ENCODE measurements around the gene BRD1.

BRD1 gene

DNA sequence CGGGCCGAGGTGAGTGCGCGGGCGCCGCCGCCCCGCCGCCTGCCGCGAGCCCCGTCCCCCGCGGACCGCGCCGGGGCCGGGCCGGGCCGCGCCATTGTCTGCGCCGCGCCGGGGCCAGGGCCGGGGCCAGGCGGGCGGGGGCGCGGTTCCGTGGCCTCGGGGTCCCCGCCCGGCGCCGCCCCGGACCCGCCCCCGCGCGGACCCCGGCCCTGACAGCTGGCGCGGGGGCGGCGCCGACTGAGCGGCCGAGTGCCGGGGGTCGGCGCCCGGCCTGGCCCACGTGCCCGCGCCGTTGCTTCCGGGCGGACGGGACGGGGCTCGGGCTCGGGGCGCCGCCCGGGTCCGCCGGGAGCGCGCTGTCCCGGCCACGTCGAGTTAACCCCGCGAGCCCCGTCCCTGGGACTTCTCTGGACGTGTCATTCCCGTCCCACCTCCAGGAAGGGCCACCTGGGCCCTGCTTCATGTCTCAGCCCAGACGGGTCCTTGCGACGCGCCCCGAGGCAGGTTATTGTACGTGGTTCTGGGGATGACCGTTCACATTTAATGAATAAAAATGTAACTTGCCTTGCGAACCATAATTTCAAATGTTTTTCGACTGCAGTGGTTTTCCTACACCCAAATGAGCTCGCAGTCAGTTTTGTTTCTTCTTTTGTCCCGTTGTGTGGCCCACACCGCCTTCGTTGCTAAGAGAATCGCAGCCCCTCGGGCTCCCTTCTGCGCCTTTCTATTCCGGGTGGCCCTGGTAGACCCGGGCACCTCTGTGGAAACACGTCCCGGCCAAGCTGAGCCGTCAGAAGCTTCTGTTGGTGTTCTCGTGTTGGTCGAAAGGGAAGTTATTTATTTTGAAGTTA lies 26.5 kb upstream of the BRD1 start:
- TF ChIP-seq TEAD4 (IDR thresholded peaks at IDR 0.05) (no peak), NFIC (IDR thresholded peaks at IDR 0.05) (no peak), TCF12 (IDR thresholded peaks at IDR 0.05; ENCODE audit: low read depth) (no peak), TAF1 (IDR thresholded peaks at IDR 0.05; ENCODE audit: low read depth) (no peak), EGR1 (IDR thresholded peaks at IDR 0.05) (no peak)
- TF ChIP-seq, protein P1, sequence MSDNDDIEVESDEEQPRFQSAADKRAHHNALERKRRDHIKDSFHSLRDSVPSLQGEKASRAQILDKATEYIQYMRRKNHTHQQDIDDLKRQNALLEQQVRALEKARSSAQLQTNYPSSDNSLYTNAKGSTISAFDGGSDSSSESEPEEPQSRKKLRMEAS (IDR thresholded peaks at IDR 0.05) = peak; percentile 21; the same call in 1 of the 2 replicates
- TF ChIP-seq, protein P2, sequence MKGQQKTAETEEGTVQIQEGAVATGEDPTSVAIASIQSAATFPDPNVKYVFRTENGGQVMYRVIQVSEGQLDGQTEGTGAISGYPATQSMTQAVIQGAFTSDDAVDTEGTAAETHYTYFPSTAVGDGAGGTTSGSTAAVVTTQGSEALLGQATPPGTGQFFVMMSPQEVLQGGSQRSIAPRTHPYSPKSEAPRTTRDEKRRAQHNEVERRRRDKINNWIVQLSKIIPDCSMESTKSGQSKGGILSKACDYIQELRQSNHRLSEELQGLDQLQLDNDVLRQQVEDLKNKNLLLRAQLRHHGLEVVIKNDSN (IDR thresholded peaks at IDR 0.05) = peak; percentile 28

DNA sequence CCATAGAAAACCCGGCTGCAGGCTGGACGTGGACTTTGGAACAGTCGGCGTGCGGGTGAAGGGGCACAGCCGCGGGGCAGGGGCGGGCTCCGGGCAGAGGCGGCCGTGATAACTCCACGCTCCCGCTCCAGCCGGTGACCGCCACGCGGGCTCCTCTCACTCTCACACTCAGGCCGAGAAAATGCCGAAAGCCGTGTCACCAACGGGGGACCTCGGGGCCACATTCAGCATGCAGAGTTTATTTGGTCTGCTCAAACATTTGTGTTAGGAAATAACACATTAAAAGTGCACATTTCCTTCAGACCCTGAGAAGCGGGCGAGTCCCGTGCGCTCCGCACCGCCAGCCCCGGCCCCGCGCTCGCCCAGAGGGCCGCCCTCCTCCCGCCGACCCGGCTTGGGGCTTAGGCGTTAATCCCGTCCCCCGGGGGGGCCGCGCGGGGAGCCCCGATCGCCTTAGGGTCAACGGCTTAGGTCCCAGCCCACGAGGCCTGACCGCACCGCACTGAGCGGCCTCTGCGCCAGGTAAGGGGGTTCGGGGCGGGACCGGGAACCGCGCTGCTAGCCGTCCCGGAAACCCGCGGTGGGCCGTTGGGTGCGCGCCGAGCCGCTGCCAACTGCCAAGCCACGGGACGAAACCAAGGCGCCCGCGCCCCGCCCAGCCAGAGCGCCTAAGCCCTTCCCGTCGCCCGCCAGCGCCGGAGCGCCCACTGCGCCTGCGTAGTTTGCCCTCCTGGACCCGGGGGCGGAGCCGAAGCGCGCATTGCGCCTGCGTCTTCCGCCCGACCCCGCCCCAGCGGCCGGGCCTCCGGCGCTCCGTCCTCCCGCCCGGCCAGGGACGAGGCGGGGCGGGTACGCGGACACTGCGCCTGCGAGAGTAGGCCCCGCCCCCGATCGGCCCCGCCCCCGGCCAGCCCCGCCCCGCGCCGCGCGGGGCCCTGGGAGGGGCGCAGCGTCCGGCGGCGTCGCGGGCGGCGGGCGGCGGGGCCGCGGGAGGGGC lies 25.5 kb upstream of the BRD1 start, which contains the start of gene ZBED4:
Gene ZBED4, plus strand, starts transcription at position 947 of the 997 bp plus-strand sequence. CDS start 29,819 bp downstream, outside the sequence.
- peak; percentile 63; the same call in 1 of the 2 replicates for TF ChIP-seq NFIC (IDR thresholded peaks at IDR 0.05)
- TF ChIP-seq CREB1 (IDR thresholded peaks at IDR 0.05; ENCODE audit: low read depth) = no peak
- peak; percentile 80 for TF ChIP-seq TAF1 (IDR thresholded peaks at IDR 0.05; ENCODE audit: low read depth)
- no peak for TF ChIP-seq EGR1 (IDR thresholded peaks at IDR 0.05)
- TF ChIP-seq YY1 (IDR thresholded peaks at IDR 0.05; ENCODE audit: low read depth) = peak; percentile 42; the same call in 1 of the 2 replicates
- peak; percentile 78 for TF ChIP-seq ZBTB7A (IDR thresholded peaks at IDR 0.05; ENCODE audit: low read depth)
- TF ChIP-seq RAD21 (IDR thresholded peaks at IDR 0.05; ENCODE audit: low read depth) = no peak
- TF ChIP-seq TEAD4 (IDR thresholded peaks at IDR 0.05) = no peak
- TF ChIP-seq, protein P1 (IDR thresholded peaks at IDR 0.05) = peak; percentile 54; the same call in 1 of the 2 replicates
- peak; percentile 67 for TF ChIP-seq TCF12 (IDR thresholded peaks at IDR 0.05; ENCODE audit: low read depth)
- no peak for TF ChIP-seq EP300 (IDR thresholded peaks at IDR 0.05; ENCODE audit: borderline replicate concordance)

DNA sequence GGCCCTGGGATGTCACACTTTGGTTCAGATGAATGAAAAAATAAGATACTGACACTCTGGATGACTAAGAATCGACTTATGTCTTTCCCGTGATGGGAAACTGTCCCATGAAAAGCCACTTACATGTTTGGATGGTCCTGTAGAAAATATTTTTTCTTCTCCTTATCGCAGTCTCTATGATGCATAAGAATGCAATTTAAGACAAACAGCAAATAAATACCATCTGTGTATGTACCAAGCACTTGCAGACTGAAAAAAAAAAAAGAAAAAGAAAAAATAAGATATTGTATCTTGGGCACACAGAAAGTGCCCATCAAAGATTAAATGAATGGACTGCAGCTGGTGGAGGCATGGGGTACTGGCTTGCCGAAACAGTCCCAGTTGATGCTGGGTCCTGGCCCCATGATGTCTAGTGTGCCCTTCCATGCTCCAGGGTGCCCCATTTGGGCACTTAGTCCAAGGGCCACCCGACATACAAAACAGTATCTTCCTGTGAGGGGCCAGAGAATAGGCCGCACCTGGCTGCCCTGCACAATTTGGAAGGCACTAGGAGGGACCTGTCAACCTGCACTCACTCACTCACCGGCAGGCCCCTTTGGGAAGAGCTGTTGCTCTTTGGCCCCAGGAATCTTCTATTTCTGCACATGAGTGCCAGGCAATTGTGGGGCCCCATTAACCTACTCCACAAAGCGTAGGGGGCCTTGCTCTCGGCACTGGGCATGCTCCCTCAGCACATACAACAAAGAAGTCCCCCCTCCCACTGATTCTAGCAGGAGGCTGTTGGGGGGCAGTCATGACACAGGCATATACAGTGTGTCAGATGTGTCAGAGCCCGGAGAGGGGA lies 23.5 kb upstream of the BRD1 start:
- TF ChIP-seq, protein P2 (IDR thresholded peaks at IDR 0.05) = no peak
- TF ChIP-seq CEBPB (IDR thresholded peaks at IDR 0.05) (no peak), EP300 (IDR thresholded peaks at IDR 0.05; ENCODE audit: borderline replicate concordance) (no peak), ZBTB7A (IDR thresholded peaks at IDR 0.05; ENCODE audit: low read depth) (no peak), RAD21 (IDR thresholded peaks at IDR 0.05; ENCODE audit: low read depth) (no peak), FOXM1 (IDR thresholded peaks at IDR 0.05; ENCODE audit: borderline replicate concordance, low read depth) (no peak), TCF12 (IDR thresholded peaks at IDR 0.05; ENCODE audit: low read depth) (no peak), TAF1 (IDR thresholded peaks at IDR 0.05; ENCODE audit: low read depth) (no peak), YY1 (IDR thresholded peaks at IDR 0.05; ENCODE audit: low read depth) (no peak), NFIC (IDR thresholded peaks at IDR 0.05) (no peak), EGR1 (IDR thresholded peaks at IDR 0.05) (no peak), TEAD4 (IDR thresholded peaks at IDR 0.05) (no peak), CREB1 (IDR thresholded peaks at IDR 0.05; ENCODE audit: low read depth) (no peak)
- TF ChIP-seq, protein P1 (IDR thresholded peaks at IDR 0.05) = no peak
- TF ChIP-seq, protein P3, sequence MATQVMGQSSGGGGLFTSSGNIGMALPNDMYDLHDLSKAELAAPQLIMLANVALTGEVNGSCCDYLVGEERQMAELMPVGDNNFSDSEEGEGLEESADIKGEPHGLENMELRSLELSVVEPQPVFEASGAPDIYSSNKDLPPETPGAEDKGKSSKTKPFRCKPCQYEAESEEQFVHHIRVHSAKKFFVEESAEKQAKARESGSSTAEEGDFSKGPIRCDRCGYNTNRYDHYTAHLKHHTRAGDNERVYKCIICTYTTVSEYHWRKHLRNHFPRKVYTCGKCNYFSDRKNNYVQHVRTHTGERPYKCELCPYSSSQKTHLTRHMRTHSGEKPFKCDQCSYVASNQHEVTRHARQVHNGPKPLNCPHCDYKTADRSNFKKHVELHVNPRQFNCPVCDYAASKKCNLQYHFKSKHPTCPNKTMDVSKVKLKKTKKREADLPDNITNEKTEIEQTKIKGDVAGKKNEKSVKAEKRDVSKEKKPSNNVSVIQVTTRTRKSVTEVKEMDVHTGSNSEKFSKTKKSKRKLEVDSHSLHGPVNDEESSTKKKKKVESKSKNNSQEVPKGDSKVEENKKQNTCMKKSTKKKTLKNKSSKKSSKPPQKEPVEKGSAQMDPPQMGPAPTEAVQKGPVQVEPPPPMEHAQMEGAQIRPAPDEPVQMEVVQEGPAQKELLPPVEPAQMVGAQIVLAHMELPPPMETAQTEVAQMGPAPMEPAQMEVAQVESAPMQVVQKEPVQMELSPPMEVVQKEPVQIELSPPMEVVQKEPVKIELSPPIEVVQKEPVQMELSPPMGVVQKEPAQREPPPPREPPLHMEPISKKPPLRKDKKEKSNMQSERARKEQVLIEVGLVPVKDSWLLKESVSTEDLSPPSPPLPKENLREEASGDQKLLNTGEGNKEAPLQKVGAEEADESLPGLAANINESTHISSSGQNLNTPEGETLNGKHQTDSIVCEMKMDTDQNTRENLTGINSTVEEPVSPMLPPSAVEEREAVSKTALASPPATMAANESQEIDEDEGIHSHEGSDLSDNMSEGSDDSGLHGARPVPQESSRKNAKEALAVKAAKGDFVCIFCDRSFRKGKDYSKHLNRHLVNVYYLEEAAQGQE (IDR thresholded peaks at IDR 0.05; ENCODE audit: low read depth) = no peak

DNA sequence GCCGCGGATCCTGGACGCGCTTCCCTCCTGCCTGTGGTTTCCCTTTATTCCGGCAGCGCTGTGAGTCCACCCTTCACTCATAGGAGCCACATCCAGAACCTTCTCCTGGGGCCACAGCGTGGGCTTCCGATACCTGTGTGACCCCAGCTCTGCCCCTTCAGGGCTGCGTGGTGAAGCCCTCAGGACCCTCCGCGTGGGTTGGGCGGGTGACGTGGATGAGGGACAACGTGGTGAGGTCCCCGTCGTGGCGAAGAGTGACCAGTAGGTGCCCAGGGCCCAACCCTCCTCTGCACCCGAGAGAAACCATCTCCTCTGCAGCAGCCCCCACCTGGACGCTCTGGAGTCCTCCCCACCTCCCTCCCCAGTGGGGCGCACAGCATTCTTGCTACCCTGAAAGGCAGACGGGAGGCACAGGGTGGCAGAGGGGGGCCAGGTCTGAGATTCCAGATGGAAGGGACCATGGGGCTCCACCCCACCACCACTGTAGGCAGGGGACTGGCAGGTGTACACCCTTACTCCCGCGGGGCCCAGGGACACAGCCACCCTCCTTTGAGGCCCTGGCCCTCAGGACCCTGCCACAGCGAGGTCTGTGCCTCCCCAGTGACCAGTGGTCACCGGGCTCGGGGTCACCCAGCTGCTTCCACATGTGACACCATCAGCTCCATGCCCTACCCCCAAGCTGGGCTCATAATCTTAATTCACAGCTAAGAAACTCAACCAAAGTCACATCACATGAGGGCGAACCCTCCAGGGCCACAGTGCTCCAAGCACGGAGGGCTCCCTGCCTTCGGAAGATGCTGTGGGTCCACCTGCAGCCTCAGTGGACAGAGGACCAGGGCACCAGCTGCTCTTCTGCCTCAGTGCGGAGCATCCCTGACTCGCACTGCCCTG lies 22.6 kb upstream of the BRD1 start:
- TF ChIP-seq CEBPB (IDR thresholded peaks at IDR 0.05) (no peak), CREB1 (IDR thresholded peaks at IDR 0.05; ENCODE audit: low read depth) (no peak)
